Kidney (tissue), 14 donors: ENCODE results near the gene NFE2L1. TPM values are rescaled to one million over a fixed set of nuclear protein-coding genes. Genes with fewer than 3 reads are reported as not detected.

Experiments used
- DNase-seq, 5 donors: peaks; one replicate each; pipeline ENCODE4 v3.0.0-alpha.2; 2013 to 2020
- FAIRE-seq: peaks from 2 replicates; lab custom pipeline; 2012; peaks lifted over from hg19 to GRCh38; lab: Jason Lieb, UNC
- H3K27ac ChIP-seq, 2 donors: one replicate each; pipeline ENCODE4 v1.7.0; 2013; ENCODE audit warnings: low read depth in 2 of 2, low read length in 2 of 2, inconsistent platforms in 1 of 2
- H3K27me3 ChIP-seq: one replicate; pipeline ENCODE4 v1.7.1; 2013; ENCODE audit warnings: low read length, inconsistent platforms; ENCODE audit not compliant: control insufficient read depth, insufficient read depth
- H3K36me3 ChIP-seq, 3 donors: one replicate each; pipeline versions ENCODE4 v1.7.0 to v1.7.1; 2013; ENCODE audit warnings: low read length in 3 of 3, control low read depth in 1 of 3, inconsistent platforms in 1 of 3; ENCODE audit not compliant: insufficient read depth in 3 of 3, control insufficient read depth in 2 of 3
- H3K4me1 ChIP-seq, 3 donors: one replicate each; pipeline versions ENCODE4 v1.7.0 to v1.7.1; 2013; ENCODE audit warnings: low read length in 3 of 3, inconsistent platforms in 1 of 3, low read depth in 1 of 3; ENCODE audit not compliant: control insufficient read depth in 2 of 3, insufficient read depth in 2 of 3
- H3K4me3 ChIP-seq, 3 donors: one replicate each; pipeline versions ENCODE4 v1.7.0 to v1.8.1; 2013; ENCODE audit warnings: low read length in 3 of 3, control low read depth in 1 of 3, inconsistent platforms in 1 of 3
- H3K9ac ChIP-seq, 3 donors: one replicate each; pipeline versions ENCODE4 v1.7.0 to v1.7.1; 2013; ENCODE audit warnings: low read length in 3 of 3, control low read depth in 1 of 3, inconsistent platforms in 1 of 3
- H3K9me3 ChIP-seq, 3 donors: one replicate each; pipeline versions ENCODE4 v1.7.0 to v1.7.1; 2013; ENCODE audit warnings: low read length in 3 of 3, control low read depth in 1 of 3, inconsistent platforms in 1 of 3; ENCODE audit not compliant: control insufficient read depth in 2 of 3, insufficient read depth in 1 of 3
- intact Hi-C: fragments of 100-400 bp; cut with DNase I; formaldehyde crosslinking; loops from one replicate; pipeline ENCODE4 v1.11.1; 2022
- polyA plus RNA-seq: library from polyadenylated mRNA; stranded (reverse); fragments of 350-450 nt; fragmentation: Illumina TruSeq; extraction: RNeasy Lipid Tissue Mini Kit (QIAGEN cat#74804); gene quantifications from one replicate; pipeline ENCODE4 v1.2.3, GENCODE V29; 2014; ENCODE audit warnings: low read depth, low replicate concordance; ENCODE audit not compliant: insufficient read depth
- total RNA-seq: library from RNA; stranded (reverse); fragmentation: NEBNext Ultra II Directional; extraction: Animal tissue kit (Norgen Biotek cat#: 25700); gene quantifications from one replicate; pipeline ENCODE4 v1.2.1, GENCODE V29; 2021
- TF ChIP-seq, protein P1 (sequence below): IDR thresholded peaks from 3 replicates; pipeline ENCODE4 v1.5.1; 2012; ENCODE audit warnings: mild to moderate bottlenecking, moderate library complexity, borderline replicate concordance; ENCODE audit not compliant: insufficient read depth; ENCODE audit errors: extremely low read depth
- donor health status: control.
- donor health status: control.
- donor health status: control.
- donor health status: control.
- donor health status: control.
- donor health status: DM: yes; HTN: yes; CAD: no.
- donor health status: Normal renal cell carcinoma (clear cell type).

The NFE2L1 gene
- total and polyA plus RNA-seq, 2 donors from 2014 or later, result 146 to 254 TPM

DNA sequence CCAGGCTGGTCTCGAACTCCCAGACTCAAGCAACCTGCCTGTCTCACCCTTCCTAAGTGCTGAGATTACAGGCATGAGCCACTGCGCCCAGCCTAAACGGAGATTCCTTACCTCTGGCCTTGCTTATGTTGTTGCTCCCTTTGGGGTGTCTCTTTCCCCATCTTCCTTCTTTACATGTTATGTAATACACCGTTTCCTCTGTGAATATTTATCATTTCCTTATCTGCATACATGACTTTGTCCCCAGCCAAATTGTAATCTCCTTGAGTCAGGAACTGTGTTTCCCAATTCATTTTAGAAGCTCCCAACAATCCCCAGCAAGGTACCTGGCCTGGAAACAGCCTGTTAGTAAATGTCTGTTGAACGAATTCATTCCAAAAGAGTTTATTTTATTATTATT lies 26.2 kb upstream of the NFE2L1 start:
- FAIRE-seq (no peak), DNase-seq (no peak)
- H3K4me1 ChIP-seq, result peaks cover 4 to 23% (median 16%) of the 10 kb centered on the region in 3 donors
- H3K27me3 ChIP-seq, result peaks cover 2% of the 10 kb centered on the region
- TF ChIP-seq, protein P1, sequence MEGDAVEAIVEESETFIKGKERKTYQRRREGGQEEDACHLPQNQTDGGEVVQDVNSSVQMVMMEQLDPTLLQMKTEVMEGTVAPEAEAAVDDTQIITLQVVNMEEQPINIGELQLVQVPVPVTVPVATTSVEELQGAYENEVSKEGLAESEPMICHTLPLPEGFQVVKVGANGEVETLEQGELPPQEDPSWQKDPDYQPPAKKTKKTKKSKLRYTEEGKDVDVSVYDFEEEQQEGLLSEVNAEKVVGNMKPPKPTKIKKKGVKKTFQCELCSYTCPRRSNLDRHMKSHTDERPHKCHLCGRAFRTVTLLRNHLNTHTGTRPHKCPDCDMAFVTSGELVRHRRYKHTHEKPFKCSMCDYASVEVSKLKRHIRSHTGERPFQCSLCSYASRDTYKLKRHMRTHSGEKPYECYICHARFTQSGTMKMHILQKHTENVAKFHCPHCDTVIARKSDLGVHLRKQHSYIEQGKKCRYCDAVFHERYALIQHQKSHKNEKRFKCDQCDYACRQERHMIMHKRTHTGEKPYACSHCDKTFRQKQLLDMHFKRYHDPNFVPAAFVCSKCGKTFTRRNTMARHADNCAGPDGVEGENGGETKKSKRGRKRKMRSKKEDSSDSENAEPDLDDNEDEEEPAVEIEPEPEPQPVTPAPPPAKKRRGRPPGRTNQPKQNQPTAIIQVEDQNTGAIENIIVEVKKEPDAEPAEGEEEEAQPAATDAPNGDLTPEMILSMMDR, result no peak
- no peak overlapping the region for H3K27ac ChIP-seq
- intact Hi-C loops, result loop anchor here (10.0 kb wide), 1 partner anchor 113 kb away; no protein-coding TSS in a partner anchor
- H3K4me3 ChIP-seq, result no peak overlapping the region
- no peaks in the 10 kb centered on the region for H3K9me3 ChIP-seq
- no peak overlapping the region for H3K9ac ChIP-seq
- H3K36me3 ChIP-seq, result no peaks in the 10 kb centered on the region

DNA sequence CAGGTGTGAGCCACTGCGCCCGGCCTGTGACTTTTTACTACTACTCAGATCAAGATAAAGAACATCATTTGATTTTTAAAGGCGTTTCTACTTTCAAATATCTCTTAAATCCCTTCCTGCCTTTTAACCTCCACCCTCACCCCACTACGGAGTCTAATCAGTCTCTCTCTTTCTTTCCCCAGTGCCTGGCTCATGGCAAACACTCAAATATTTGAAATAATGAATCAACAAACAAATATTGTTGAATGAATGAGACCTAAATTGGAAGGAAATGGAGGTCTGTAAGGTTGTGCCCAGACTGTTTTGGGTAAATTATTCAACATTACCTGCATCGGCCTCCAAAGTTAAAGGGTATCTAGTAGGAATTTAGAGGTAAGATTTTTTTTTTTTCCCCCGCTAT lies 25.3 kb upstream of the NFE2L1 start:
- TF ChIP-seq, protein P1, result no peak
- H3K9ac ChIP-seq, result no peak overlapping the region
- H3K27ac ChIP-seq, result no peak overlapping the region
- peaks cover 2% of the 10 kb centered on the region for H3K27me3 ChIP-seq
- FAIRE-seq, result no peak
- intact Hi-C loops, result loop anchor here (10.0 kb wide), 1 partner anchor 112 kb away; no protein-coding TSS in a partner anchor
- no peaks in the 10 kb centered on the region for H3K36me3 ChIP-seq
- H3K9me3 ChIP-seq, result no peaks in the 10 kb centered on the region
- peaks cover 4 to 24% (median 16%) of the 10 kb centered on the region in 3 donors for H3K4me1 ChIP-seq
- no peak for DNase-seq
- no peak overlapping the region for H3K4me3 ChIP-seq

DNA sequence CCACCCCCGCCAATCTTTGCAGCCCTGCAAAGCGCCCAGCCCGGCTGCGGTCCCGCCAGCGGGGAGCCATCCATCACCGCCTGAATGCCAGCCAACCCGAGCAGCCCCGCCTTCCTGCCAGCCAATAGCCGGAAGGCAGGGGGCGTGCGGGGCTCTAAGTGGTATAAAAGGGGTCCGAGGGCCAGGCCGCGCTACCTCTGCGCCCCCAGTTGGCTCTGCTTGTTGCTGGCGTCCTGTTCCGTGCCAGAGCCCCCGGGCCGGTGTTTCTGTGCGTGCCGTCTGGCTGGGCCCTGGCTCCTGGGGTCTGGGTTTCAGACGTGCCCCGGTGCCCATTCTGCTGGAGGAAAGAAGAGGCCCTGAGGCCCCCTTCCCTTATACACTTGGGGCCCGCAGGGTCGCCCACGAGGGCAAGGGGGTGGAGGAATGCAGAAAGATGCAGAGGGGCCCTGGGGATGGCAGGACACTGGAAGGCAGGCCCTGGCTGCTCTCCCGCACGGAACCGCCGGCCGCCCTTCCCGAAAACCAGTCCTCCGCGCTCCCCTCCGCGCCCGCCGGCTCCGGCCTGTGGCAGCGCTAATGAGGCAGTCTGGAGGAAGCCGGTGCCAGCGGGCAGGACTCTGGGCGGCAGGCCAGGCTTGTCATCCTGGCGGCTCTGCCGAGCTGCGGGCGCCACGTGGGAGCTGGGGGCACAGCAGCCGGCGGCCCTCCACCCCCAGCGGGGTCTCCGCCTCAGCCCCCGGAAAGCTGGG lies 24.6 kb upstream of the NFE2L1 start:
- intact Hi-C loops, result loop anchor here (10.0 kb wide), 1 partner anchor 111 kb away; no protein-coding TSS in a partner anchor
- Histone ChIP-seq H3K36me3 (no peaks in the 10 kb centered on the region), H3K9me3 (no peaks in the 10 kb centered on the region), H3K4me3 (peak overlapping the region in 1 of 3 donors; percentile 65), H3K27ac (peak overlapping the region; percentile 59 to 80), H3K27me3 (peaks cover 2% of the 10 kb centered on the region), H3K4me1 (peaks cover 4 to 24% (median 16%) of the 10 kb centered on the region in 3 donors), H3K9ac (peak overlapping the region in 1 of 3 donors; percentile 40)
- FAIRE-seq (no peak), DNase-seq (peak; percentile 80 to 95 (median 88))
- TF ChIP-seq, protein P1, result peak; percentile 8
